Astrocyte (in vitro differentiated cells and primary cell): Measurements from ENCODE around the gene PTGIS. TPM values are rescaled to one million over a fixed set of nuclear protein-coding genes. Genes with fewer than 3 reads are reported as not detected.

Experiments
- DNase-seq: peaks from one replicate; pipeline ENCODE4 v3.0.0-alpha.2; 2010; ENCODE audit warnings: low read depth
- FAIRE-seq: peaks from 2 replicates; lab custom pipeline; 2011; peaks lifted over from hg19 to GRCh38; lab: Jason Lieb, UNC
- H2AFZ ChIP-seq: 2 replicates; pipeline ENCODE4 v1.6.0; 2012; ENCODE audit warnings: low read depth, low read length, inconsistent platforms
- H3K27ac ChIP-seq: 2 replicates; pipeline ENCODE4 v1.5.1; 2011; ENCODE audit warnings: low read depth, low read length, inconsistent platforms
- H3K27me3 ChIP-seq: 2 replicates; pipeline ENCODE4 v1.6.0; 2011; ENCODE audit warnings: low read length, inconsistent platforms; ENCODE audit not compliant: insufficient read depth
- H3K36me3 ChIP-seq: 2 replicates; pipeline ENCODE4 v1.5.1; 2011; ENCODE audit warnings: low read length, inconsistent platforms; ENCODE audit not compliant: insufficient read depth
- H3K4me1 ChIP-seq: 2 replicates; pipeline ENCODE4 v1.5.1; 2011; ENCODE audit warnings: low read length, inconsistent platforms; ENCODE audit not compliant: insufficient read depth
- H3K4me2 ChIP-seq: 2 replicates; pipeline ENCODE4 v1.6.0; 2012; ENCODE audit warnings: low read length, inconsistent platforms
- H3K4me3 ChIP-seq: 2 replicates; pipeline ENCODE4 v1.5.1; 2011; ENCODE audit warnings: low read depth, mild to moderate bottlenecking, low read length, inconsistent platforms; ENCODE audit not compliant: insufficient read depth
- H3K79me2 ChIP-seq: 2 replicates; pipeline ENCODE4 v1.6.0; 2012; ENCODE audit warnings: mild to moderate bottlenecking, low read length, inconsistent platforms; ENCODE audit not compliant: insufficient read depth
- H3K9ac ChIP-seq: 2 replicates; pipeline ENCODE4 v1.6.0; 2012; ENCODE audit warnings: mild to moderate bottlenecking, low read length, inconsistent platforms
- H3K9me3 ChIP-seq: 2 replicates; pipeline ENCODE4 v1.5.1; 2012; ENCODE audit warnings: low read depth, mild to moderate bottlenecking, low read length, inconsistent platforms; ENCODE audit not compliant: insufficient read depth
- H4K20me1 ChIP-seq: 2 replicates; pipeline ENCODE4 v1.6.0; 2012; ENCODE audit warnings: low read length, inconsistent platforms; ENCODE audit not compliant: insufficient read depth
- H3K27ac Mint-ChIP-seq: one replicate; pipeline ENCODE4 v1.8.0; 2021; ENCODE audit warnings: mild to moderate bottlenecking, mixed read lengths; ENCODE audit not compliant: unreplicated experiment
- H3K27me3 Mint-ChIP-seq: one replicate; pipeline ENCODE4 v1.8.0; 2021; ENCODE audit warnings: low read depth, mixed read lengths; ENCODE audit not compliant: unreplicated experiment
- H3K36me3 Mint-ChIP-seq: one replicate; pipeline ENCODE4 v1.8.0; 2021; ENCODE audit warnings: low read depth, mixed read lengths; ENCODE audit not compliant: unreplicated experiment
- H3K4me1 Mint-ChIP-seq: one replicate; pipeline ENCODE4 v1.8.0; 2021; ENCODE audit warnings: low read depth, mixed read lengths; ENCODE audit not compliant: unreplicated experiment
- H3K4me3 Mint-ChIP-seq: one replicate; pipeline ENCODE4 v1.8.0; 2021; ENCODE audit warnings: mild to moderate bottlenecking, moderate library complexity, mixed read lengths; ENCODE audit not compliant: unreplicated experiment
- H3K9me3 Mint-ChIP-seq: one replicate; pipeline ENCODE4 v1.8.0; 2021; ENCODE audit warnings: mild to moderate bottlenecking, mixed read lengths; ENCODE audit not compliant: unreplicated experiment
- CTCF ChIP-seq: IDR thresholded peaks from 2 replicates; pipeline ENCODE4 v1.5.1; 2011; ENCODE audit warnings: low read depth, mild to moderate bottlenecking, inconsistent platforms, low read length, moderate library complexity; ENCODE audit not compliant: insufficient read depth
- EZH2 ChIP-seq: IDR thresholded peaks from 2 replicates; pipeline ENCODE4 v1.6.1; 2012; ENCODE audit warnings: mild to moderate bottlenecking, low read length, inconsistent platforms; ENCODE audit not compliant: insufficient read depth
- total RNA-seq: library from RNA; stranded (reverse); gene quantifications from 2 replicates; pipeline ENCODE4 v1.2.1, GENCODE V29; 2021

PTGIS gene
- total RNA-seq, 1 donor from 2014 or later = 1.9 TPM

GRCh38 chr20:49466114-49466912 lies 101.6 kb downstream of the PTGIS start:
- Mint-ChIP-seq H3K4me3 (no peak overlapping the region), H3K27ac (no peak overlapping the region), H3K36me3 (no peaks in the 10 kb centered on the region), H3K9me3 (peaks cover 7% of the 10 kb centered on the region), H3K27me3 (peaks cover 75% of the 10 kb centered on the region), H3K4me1 (no peaks in the 10 kb centered on the region)
- Histone ChIP-seq H3K4me2 (no peak overlapping the region), H3K27ac (no peak overlapping the region), H4K20me1 (no peaks in the 10 kb centered on the region), H3K79me2 (no peaks in the 10 kb centered on the region), H3K36me3 (no peaks in the 10 kb centered on the region), H3K4me3 (no peak overlapping the region), H3K9me3 (no peaks in the 10 kb centered on the region), H2AFZ (no peak overlapping the region), H3K9ac (no peak overlapping the region), H3K27me3 (peaks cover 22% of the 10 kb centered on the region), H3K4me1 (no peaks in the 10 kb centered on the region)
- FAIRE-seq (no peak), DNase-seq (no peak)
- TF ChIP-seq EZH2 (no peak), CTCF (no peak)

- Histone ChIP-seq H3K36me3 (no peaks in the 10 kb centered on the region), H3K27ac (no peak overlapping the region), H4K20me1 (no peaks in the 10 kb centered on the region), H3K4me2 (no peak overlapping the region), H2AFZ (no peak overlapping the region), H3K27me3 (peaks cover 17% of the 10 kb centered on the region), H3K9me3 (no peaks in the 10 kb centered on the region), H3K9ac (no peak overlapping the region), H3K4me3 (no peak overlapping the region), H3K79me2 (no peaks in the 10 kb centered on the region), H3K4me1 (peaks cover 3% of the 10 kb centered on the region)
- Mint-ChIP-seq H3K4me1 (no peaks in the 10 kb centered on the region), H3K27ac (no peak overlapping the region), H3K4me3 (no peak overlapping the region), H3K36me3 (no peaks in the 10 kb centered on the region), H3K27me3 (peaks cover 63% of the 10 kb centered on the region), H3K9me3 (peaks cover 7% of the 10 kb centered on the region)
- FAIRE-seq (no peak), DNase-seq (no peak)
- no peak for TF ChIP-seq EZH2
- TF ChIP-seq CTCF = no peak
Observed at GRCh38 chr20:49464556-49464955, 103.4 kb downstream of the PTGIS start.

GRCh38 chr20:49462626-49463025 lies 105.3 kb downstream of the PTGIS start:
- FAIRE-seq = no peak
- no peak overlapping the region for H3K4me2 ChIP-seq
- no peaks in the 10 kb centered on the region for H3K4me1 Mint-ChIP-seq
- no peaks in the 10 kb centered on the region for H3K9me3 ChIP-seq
- H3K4me3 ChIP-seq = no peak overlapping the region
- no peaks in the 10 kb centered on the region for H3K36me3 ChIP-seq
- H3K4me3 Mint-ChIP-seq = no peak overlapping the region
- peaks cover 3% of the 10 kb centered on the region for H3K4me1 ChIP-seq
- no peak overlapping the region for H3K27ac ChIP-seq
- H3K27ac Mint-ChIP-seq = no peak overlapping the region
- H3K9ac ChIP-seq = no peak overlapping the region
- peaks cover 65% of the 10 kb centered on the region for H3K27me3 Mint-ChIP-seq
- H3K79me2 ChIP-seq = no peaks in the 10 kb centered on the region
- no peaks in the 10 kb centered on the region for H4K20me1 ChIP-seq
- DNase-seq = no peak
- no peak overlapping the region for H2AFZ ChIP-seq
- TF ChIP-seq EZH2 (no peak), CTCF (no peak)
- no peaks in the 10 kb centered on the region for H3K36me3 Mint-ChIP-seq
- H3K9me3 Mint-ChIP-seq = peaks cover 7% of the 10 kb centered on the region
- peaks cover 14% of the 10 kb centered on the region for H3K27me3 ChIP-seq
